ENCODE measurements around the gene MLF2. TPM values are rescaled to one million over a fixed set of nuclear protein-coding genes. Genes with fewer than 3 reads are reported as not detected.

The MLF2 gene
- total RNA-seq, 1 experiment from 2014 or later, result 309 TPM

DNA sequence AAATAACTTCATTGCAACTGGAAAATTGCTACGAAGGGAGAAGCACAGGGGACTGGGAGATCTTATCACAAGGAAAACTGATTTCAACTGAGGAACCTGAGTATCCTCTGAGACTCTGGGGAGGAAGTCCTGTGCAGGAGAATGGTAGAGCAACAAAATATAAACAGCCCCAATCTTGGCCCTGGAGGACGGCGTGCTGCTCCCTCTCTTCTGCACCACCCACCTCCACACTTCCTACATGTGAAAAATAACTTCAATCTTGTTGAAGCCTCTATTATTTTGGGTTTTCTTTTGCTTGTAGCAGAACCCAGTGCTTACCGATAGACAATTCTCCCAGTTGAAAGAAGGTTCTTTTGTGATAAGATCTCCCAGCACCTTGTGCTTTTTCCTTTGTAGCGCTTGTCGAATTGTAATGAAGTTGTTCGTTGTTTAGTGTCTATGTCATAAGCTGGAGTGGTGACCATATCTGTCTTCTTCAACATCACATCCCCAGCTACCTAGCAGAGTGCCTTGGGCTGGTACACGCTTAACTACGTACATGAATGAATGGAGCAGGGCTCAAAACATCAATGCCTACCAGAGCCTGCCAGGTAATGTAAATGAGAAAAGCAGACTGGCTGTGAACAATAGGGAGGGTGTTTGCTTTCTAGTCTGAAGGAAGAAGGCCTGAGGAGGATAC, 33.6 kb upstream of the MLF2 start:
- Histone ChIP-seq H3K4me1 (ENCODE audit: control insufficient read depth in 1 of 2, insufficient read depth in 2 of 2, low read length in 2 of 2) (peaks cover 0 to 13% of the 10 kb centered on the region in 2 experiments; a peak in 3 of 4 replicates), H2AFZ (ENCODE audit: low read depth, low read length, poor library complexity, severe bottlenecking) (no peak overlapping the region), H3K36me3 (ENCODE audit: control insufficient read depth in 1 of 2, insufficient read depth in 2 of 2, low read length in 2 of 2) (no peaks in the 10 kb centered on the region), H3K27ac (ENCODE audit: low read depth, low read length) (no peak overlapping the region), H3K9me3 (ENCODE audit: control insufficient read depth in 1 of 2, insufficient read depth in 1 of 2, low read depth in 1 of 2, low read length in 2 of 2) (no peaks in the 10 kb centered on the region), H3K9ac (ENCODE audit: low read length) (no peak overlapping the region), H4K20me1 (ENCODE audit: insufficient read depth) (no peaks in the 10 kb centered on the region), H3K79me2 (ENCODE audit: insufficient read depth, low read length) (no peaks in the 10 kb centered on the region), H3K4me3 (replicated peaks in 1 of 2; ENCODE audit: low read depth in 1 of 2, low read length in 2 of 2) (no peak overlapping the region), H3K4me2 (ENCODE audit: low read length) (no peak overlapping the region), H3K27me3 (ENCODE audit: insufficient read depth, low read length) (no peaks in the 10 kb centered on the region), H3K9me2 (ENCODE audit: insufficient read depth) (no peaks in the 10 kb centered on the region)
- intact Hi-C loops (cut with micrococcal nuclease), result no loop called here
- POLR2A ChIA-PET, result no interaction called here
- DNase-seq (ENCODE audit: low read depth, low spot score) (no peak), ATAC-seq (no peak)
- no TSS peak for BruUV-seq (replicated peaks)
- TF ChIP-seq, protein P1, sequence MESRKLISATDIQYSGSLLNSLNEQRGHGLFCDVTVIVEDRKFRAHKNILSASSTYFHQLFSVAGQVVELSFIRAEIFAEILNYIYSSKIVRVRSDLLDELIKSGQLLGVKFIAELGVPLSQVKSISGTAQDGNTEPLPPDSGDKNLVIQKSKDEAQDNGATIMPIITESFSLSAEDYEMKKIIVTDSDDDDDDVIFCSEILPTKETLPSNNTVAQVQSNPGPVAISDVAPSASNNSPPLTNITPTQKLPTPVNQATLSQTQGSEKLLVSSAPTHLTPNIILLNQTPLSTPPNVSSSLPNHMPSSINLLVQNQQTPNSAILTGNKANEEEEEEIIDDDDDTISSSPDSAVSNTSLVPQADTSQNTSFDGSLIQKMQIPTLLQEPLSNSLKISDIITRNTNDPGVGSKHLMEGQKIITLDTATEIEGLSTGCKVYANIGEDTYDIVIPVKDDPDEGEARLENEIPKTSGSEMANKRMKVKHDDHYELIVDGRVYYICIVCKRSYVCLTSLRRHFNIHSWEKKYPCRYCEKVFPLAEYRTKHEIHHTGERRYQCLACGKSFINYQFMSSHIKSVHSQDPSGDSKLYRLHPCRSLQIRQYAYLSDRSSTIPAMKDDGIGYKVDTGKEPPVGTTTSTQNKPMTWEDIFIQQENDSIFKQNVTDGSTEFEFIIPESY (IDR thresholded peaks at IDR 0.05; ENCODE audit: extremely low read depth, insufficient replicate concordance, low read length), result no peak
- TF ChIP-seq RAD21 (IDR thresholded peaks at IDR 0.05; ENCODE audit: low read depth), result no peak
- no peak for TF ChIP-seq YY1 (IDR thresholded peaks at IDR 0.05; ENCODE audit: extremely low read depth, insufficient replicate concordance, low read depth, low read length)
- no peak for TF ChIP-seq TCF7L2 (IDR thresholded peaks at IDR 0.05; ENCODE audit: borderline replicate concordance, extremely low read depth, insufficient read depth, insufficient read length)
- TF ChIP-seq EZH2 (IDR thresholded peaks at IDR 0.05), result no peak
- TF ChIP-seq FOSL1 (IDR thresholded peaks at IDR 0.05; ENCODE audit: low read depth), result no peak
- RAD21 ChIA-PET (ENCODE audit: low non-redundant PET in 1 of 2, low total read pairs in 2 of 2, uncharacterized antibody in 2 of 2, unreplicated experiment in 2 of 2), result no interaction called here
- CTCF ChIA-PET, result interaction anchor here (1.0 to 1.6 kb wide), 3 partner anchors 8 to 33 kb away, joined by 3 to 4 read pairs (median 4); partner anchors contain the start of genes MLF2 and PTMS

All from HCT116 (cell line).